ENCODE results near the gene TNS1. TPM values are rescaled to one million over a fixed set of nuclear protein-coding genes. Genes with fewer than 3 reads are reported as not detected.

Gene TNS1
- total and polyA plus RNA-seq, 4 donors = 67.0 to 377 (median 208) TPM

GRCh38 chr2:217960351-217960750 lies 42.4 kb downstream of the TNS1 start:
- DNase-seq (no peak), ATAC-seq (ENCODE audit: insufficient read depth, low FRiP score) (no peak)
- Histone ChIP-seq H3K9ac (ENCODE audit: insufficient read depth in 1 of 2, low read length in 2 of 2) (no peak overlapping the region), H3K4me1 (ENCODE audit: control insufficient read depth in 5 of 5, insufficient read depth in 5 of 5, low read length in 5 of 5) (peaks cover 13 to 33% (median 23%) of the 10 kb centered on the region in 5 donors), H3K9me3 (ENCODE audit: control insufficient read depth in 4 of 4, insufficient read depth in 3 of 4, low read length in 3 of 4) (no peaks in the 10 kb centered on the region), H3K27ac (ENCODE audit: low read depth in 1 of 2, low read length in 1 of 2) (peak overlapping the region in 1 of 2 donors; percentile 76), H3K27me3 (ENCODE audit: control insufficient read depth in 3 of 3, insufficient read depth in 3 of 3, low read length in 2 of 3) (no peaks in the 10 kb centered on the region), H3K36me3 (ENCODE audit: control insufficient read depth in 4 of 4, insufficient read depth in 4 of 4, low read length in 4 of 4) (peaks cover 0 to 13% (median 2%) of the 10 kb centered on the region in 4 donors), H3K4me3 (no peak overlapping the region)
- WGBS, 2 donors = 86 to 91% methylated on average over 3 to 4 of the region's 4 CpGs
- TF ChIP-seq CTCF (IDR thresholded peaks at IDR 0.05; ENCODE audit: control extremely low read depth, extremely low read depth) = no peak

GRCh38 chr2:217959723-217960122 lies 43.1 kb downstream of the TNS1 start:
- no peaks in the 10 kb centered on the region for H3K27me3 ChIP-seq (ENCODE audit: control insufficient read depth in 3 of 3, insufficient read depth in 3 of 3, low read length in 2 of 3)
- H3K9me3 ChIP-seq (ENCODE audit: control insufficient read depth in 4 of 4, insufficient read depth in 3 of 4, low read length in 3 of 4) = no peaks in the 10 kb centered on the region
- H3K4me1 ChIP-seq (ENCODE audit: control insufficient read depth in 5 of 5, insufficient read depth in 5 of 5, low read length in 5 of 5) = peaks cover 11 to 31% (median 27%) of the 10 kb centered on the region in 5 donors
- H3K27ac ChIP-seq (ENCODE audit: low read depth in 1 of 2, low read length in 1 of 2) = peak overlapping the region in 1 of 2 donors; percentile 76
- peak in 2 of 3 donors; percentile 68 to 69 for DNase-seq
- TF ChIP-seq CTCF (IDR thresholded peaks at IDR 0.05; ENCODE audit: control extremely low read depth, extremely low read depth) = no peak
- H3K9ac ChIP-seq (ENCODE audit: insufficient read depth in 1 of 2, low read length in 2 of 2) = no peak overlapping the region
- H3K4me3 ChIP-seq = no peak overlapping the region
- no peak for ATAC-seq (ENCODE audit: insufficient read depth, low FRiP score)
- 59 to 78% methylated on average over 7 to 8 of the region's 8 CpGs for WGBS, 2 donors
- peaks cover 0 to 13% (median 2%) of the 10 kb centered on the region in 4 donors for H3K36me3 ChIP-seq (ENCODE audit: control insufficient read depth in 4 of 4, insufficient read depth in 4 of 4, low read length in 4 of 4)

- Histone ChIP-seq H3K4me1 (ENCODE audit: control insufficient read depth in 5 of 5, insufficient read depth in 5 of 5, low read length in 5 of 5) (peaks cover 13 to 38% (median 31%) of the 10 kb centered on the region in 5 donors), H3K36me3 (ENCODE audit: control insufficient read depth in 4 of 4, insufficient read depth in 4 of 4, low read length in 4 of 4) (peaks cover 0 to 13% (median 2%) of the 10 kb centered on the region in 4 donors), H3K9me3 (ENCODE audit: control insufficient read depth in 4 of 4, insufficient read depth in 3 of 4, low read length in 3 of 4) (no peaks in the 10 kb centered on the region), H3K27ac (ENCODE audit: low read depth in 1 of 2, low read length in 1 of 2) (peak overlapping the region in 1 of 2 donors; percentile 76), H3K4me3 (no peak overlapping the region), H3K27me3 (ENCODE audit: control insufficient read depth in 3 of 3, insufficient read depth in 3 of 3, low read length in 2 of 3) (no peaks in the 10 kb centered on the region), H3K9ac (ENCODE audit: insufficient read depth in 1 of 2, low read length in 2 of 2) (no peak overlapping the region)
- DNase-seq (no peak), ATAC-seq (ENCODE audit: insufficient read depth, low FRiP score) (no peak)
- no peak for TF ChIP-seq CTCF (IDR thresholded peaks at IDR 0.05; ENCODE audit: control extremely low read depth, extremely low read depth)
- 95 to 99% methylated on average over 3 of the region's 3 CpGs for WGBS, 2 donors
Observed at GRCh38 chr2:217958884-217959225, 43.9 kb downstream of the TNS1 start.
